Adrenal gland (tissue), 12 donors: Measurements from ENCODE around the gene DNAJC10. TPM values are rescaled to one million over a fixed set of nuclear protein-coding genes. Genes with fewer than 3 reads are reported as not detected.

Experiments used
- DNase-seq, 7 donors: peaks; one replicate each; pipeline ENCODE4 v3.0.0-alpha.2; 2019 to 2020
- H3K27ac ChIP-seq, 5 donors: fragments of 200-600 bp; sonication (generic) in 4 of 5; 1 replicate in 3 of 5; 2 replicates in 2 of 5; pipeline versions ENCODE4 v1.5.1 to v1.8.0; 2016 to 2020; ENCODE audit warnings: mild to moderate bottlenecking in 1 of 5
- H3K27me3 ChIP-seq: fragments of 200-600 bp; 2 replicates; pipeline ENCODE4 v1.8.0; 2021
- H3K36me3 ChIP-seq, 2 donors: fragments of 200-600 bp; replicated peaks in 1 of 2; 1 replicate in 1 of 2; 2 replicates in 1 of 2; pipeline versions ENCODE4 v1.5.1 to v1.8.0; 2018 to 2022
- H3K4me1 ChIP-seq, 2 donors: fragments of 200-600 bp; replicated peaks in 1 of 2; 1 replicate in 1 of 2; 2 replicates in 1 of 2; pipeline versions ENCODE4 v1.5.1 to v1.8.0; 2018 to 2021
- H3K4me3 ChIP-seq, 4 donors: fragments of 200-600 bp; sonication (generic) in 3 of 4; one replicate each; pipeline ENCODE4 v1.5.1; 2016 to 2018
- H3K9me3 ChIP-seq, 3 donors: fragments of 200-600 bp; sonication (generic) in 1 of 3; replicated peaks in 1 of 3; 1 replicate in 2 of 3; 2 replicates in 1 of 3; pipeline versions ENCODE4 v1.5.1 to v1.8.0; 2016 to 2021
- CTCF ChIP-seq, 6 experiments: fragments of 450-650 bp in 4 of 6; fragments of 200-600 bp in 2 of 6; sonication (generic) in 1 of 6; IDR thresholded peaks; 1 replicate in 5 of 6; 2 replicates in 1 of 6; pipeline versions ENCODE4 v1.5.1 to v1.8.0; 2016 to 2021; ENCODE audit warnings: antibody characterized with exemption in 6 of 6, mild to moderate bottlenecking in 2 of 6, moderate library complexity in 1 of 6
- POLR2A ChIP-seq, 2 donors: fragments of 450-650 bp; IDR thresholded peaks; one replicate each; pipeline ENCODE4 v1.6.1; 2017; ENCODE audit warnings: antibody characterized with exemption in 2 of 2, mild to moderate bottlenecking in 2 of 2, moderate library complexity in 1 of 2
- WGBS, 4 donors: extraction: QIAGEN DNeasy Blood & Tissue Kit in 2 of 4; methylation state at CpG; one replicate each; pipeline versions ENCODE4 v1.1.5 to v1.1.7; 2013 to 2017; 5-methylcytosine and 5-hydroxymethylcytosine counted together
- intact Hi-C, 2 donors: fragments of 100-400 bp; cut with DNase I; formaldehyde crosslinking; loops; one replicate each; pipeline versions ENCODE4 v1.14.1 to v1.15.0; 2022 to 2023
- polyA plus RNA-seq, 3 donors: library from polyadenylated mRNA; stranded (reverse); fragments of 200-250 nt in 2 of 3; fragments of 350-450 nt in 1 of 3; fragmentation: Illumina TruSeq in 1 of 3; extraction: RNeasy Lipid Tissue Mini Kit (QIAGEN cat#74804) in 1 of 3; gene quantifications; one replicate each; pipeline ENCODE4 v1.2.3, GENCODE V29; 2013 to 2014
- total RNA-seq, 9 donors: library from RNA; depleted of rRNA in 4 of 9; stranded (reverse); fragments of >200 nt in 4 of 9; fragments of 120-200 nt in 1 of 9; fragmentation: NEBNext Ultra II Directional in 1 of 9; extraction: Animal tissue kit (Norgen Biotek cat#: 25700) in 1 of 9; gene quantifications; one replicate each; pipeline versions ENCODE4 v1.1.0 to v1.2.4, GENCODE V29; 2013 to 2023
- donor health status: healthy with polysubstance abuse.
- donor health status: Bipolar disorder and iron deficiency.
- donor health status: DM: yes; HTN: yes; CAD: no.
- donor health status: DM: no; HTN: no; CAD: no.
- donor health status: DM: no; HTN: no; CAD: no.
- donor health status: DM: yes; HTN: yes; CAD: no.

DNAJC10 gene
- total and polyA plus RNA-seq, 12 donors = 16.7 to 88.3 (median 41.1) TPM

DNA sequence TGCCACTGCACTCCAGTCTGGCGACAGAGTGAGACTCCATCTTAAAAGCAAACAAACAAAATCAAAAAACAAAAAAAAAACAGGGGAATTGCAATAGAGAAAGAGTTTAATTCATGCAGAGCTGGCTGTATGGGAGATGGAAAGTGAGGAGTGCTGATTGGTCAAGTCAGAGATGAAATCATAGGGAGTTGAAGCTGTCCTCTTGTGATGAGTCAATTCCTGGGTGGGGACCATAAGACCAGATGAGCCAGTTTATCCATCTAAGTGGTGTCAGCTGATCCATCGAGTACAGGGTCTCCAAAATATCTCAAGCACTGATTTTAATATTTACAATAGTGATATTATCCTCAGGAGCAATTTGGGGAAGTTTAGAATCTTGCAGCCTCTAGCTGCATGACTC is 105.1 kb downstream of the DNAJC10 start:
- TF ChIP-seq POLR2A (IDR thresholded peaks at IDR 0.05) (no peak), CTCF (IDR thresholded peaks at IDR 0.05) (no peak)
- intact Hi-C loops = no loop called here
- H3K9me3 ChIP-seq = no peaks in the 10 kb centered on the region
- no peak overlapping the region for H3K4me3 ChIP-seq
- H3K36me3 ChIP-seq = no peaks in the 10 kb centered on the region
- no peaks in the 10 kb centered on the region for H3K27me3 ChIP-seq
- H3K4me1 ChIP-seq = peaks cover 0 to 10% of the 10 kb centered on the region in 2 donors
- WGBS, 4 donors = 71 to 91% (median 84%) methylated on average over 2 of the region's 2 CpGs
- H3K27ac ChIP-seq = no peak overlapping the region
- DNase-seq = no peak

- intact Hi-C loops = no loop called here
- Histone ChIP-seq H3K4me3 (no peak overlapping the region), H3K36me3 (no peaks in the 10 kb centered on the region), H3K4me1 (no peaks in the 10 kb centered on the region), H3K27ac (no peak overlapping the region), H3K9me3 (no peaks in the 10 kb centered on the region), H3K27me3 (no peaks in the 10 kb centered on the region)
- DNase-seq = no peak
- no peak for TF ChIP-seq POLR2A (IDR thresholded peaks at IDR 0.05)
- no peak for TF ChIP-seq CTCF (IDR thresholded peaks at IDR 0.05)
- WGBS, 4 donors = 93 to 96% (median 94%) methylated on average over 2 of the region's 2 CpGs
Measured at GRCh38 chr2:182822733-182823132, 106.7 kb downstream of the DNAJC10 start.

- no peaks in the 10 kb centered on the region for H3K9me3 ChIP-seq
- intact Hi-C loops = no loop called here
- DNase-seq = no peak
- H3K27me3 ChIP-seq = no peaks in the 10 kb centered on the region
- H3K27ac ChIP-seq = no peak overlapping the region
- no peaks in the 10 kb centered on the region for H3K4me1 ChIP-seq
- H3K36me3 ChIP-seq = no peaks in the 10 kb centered on the region
- H3K4me3 ChIP-seq = no peak overlapping the region
- no peak for TF ChIP-seq POLR2A (IDR thresholded peaks at IDR 0.05)
- TF ChIP-seq CTCF (IDR thresholded peaks at IDR 0.05) = no peak
- 63 to 69% (median 64%) methylated on average over 5 of the region's 5 CpGs for WGBS, 4 donors
Measured at GRCh38 chr2:182824056-182824766, 108.2 kb downstream of the DNAJC10 start.

DNA sequence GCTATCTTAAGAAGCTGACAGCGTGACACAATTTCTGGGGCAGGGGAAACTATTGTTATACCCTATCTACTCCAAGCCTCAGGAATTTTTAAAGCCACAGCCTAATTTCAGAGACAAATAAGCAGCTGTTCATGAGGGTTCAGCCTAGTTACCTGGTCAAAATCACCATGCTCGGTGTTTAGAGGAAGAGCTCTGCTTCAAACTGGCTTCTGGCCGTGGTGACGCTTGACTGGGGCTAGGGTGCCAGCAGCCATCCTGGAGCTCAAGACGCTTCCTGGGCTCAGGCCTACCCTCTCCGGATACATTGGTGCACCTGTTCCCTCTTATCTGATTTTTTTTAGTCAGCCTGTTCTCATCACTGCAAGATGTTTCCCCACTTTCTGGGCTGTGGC is 108.7 kb downstream of the DNAJC10 start:
- intact Hi-C loops = no loop called here
- Histone ChIP-seq H3K4me3 (no peak overlapping the region), H3K4me1 (no peaks in the 10 kb centered on the region), H3K27me3 (no peaks in the 10 kb centered on the region), H3K27ac (no peak overlapping the region), H3K9me3 (no peaks in the 10 kb centered on the region), H3K36me3 (no peaks in the 10 kb centered on the region)
- no peak for DNase-seq
- WGBS, 4 donors = 70 to 89% (median 87%) methylated on average over 6 of the region's 6 CpGs
- TF ChIP-seq POLR2A (IDR thresholded peaks at IDR 0.05) = no peak
- TF ChIP-seq CTCF (IDR thresholded peaks at IDR 0.05) = no peak
